H9 (cell line): Measurements from ENCODE around the gene GPRC5A. TPM values are rescaled to one million over a fixed set of nuclear protein-coding genes. Genes with fewer than 3 reads are reported as not detected.

Experiments
- DNase-seq: peaks from one replicate; pipeline ENCODE4 v3.0.0-alpha.2; 2017
- H2AFZ ChIP-seq: one replicate; pipeline ENCODE4 v1.6.1; 2013; ENCODE audit warnings: mild to moderate bottlenecking, low read length, control low read depth, moderate library complexity
- H2AK5ac ChIP-seq: 2 replicates; pipeline ENCODE4 v1.6.1; 2013; ENCODE audit warnings: low read length, control low read depth, mixed read lengths; ENCODE audit not compliant: insufficient read length
- H2BK120ac ChIP-seq: one replicate; pipeline ENCODE4 v1.6.1; 2013; ENCODE audit warnings: low read depth, mild to moderate bottlenecking, low read length, control low read depth, inconsistent platforms; ENCODE audit not compliant: poor library complexity, severe bottlenecking
- H2BK12ac ChIP-seq: 2 replicates; pipeline ENCODE4 v1.6.1; 2013; ENCODE audit warnings: low read length, control low read depth, mixed read lengths, low read depth; ENCODE audit not compliant: insufficient read length
- H2BK15ac ChIP-seq: 2 replicates; pipeline ENCODE4 v1.6.1; 2013; ENCODE audit warnings: low read depth, low read length, control low read depth
- H2BK20ac ChIP-seq: one replicate; pipeline ENCODE4 v1.6.1; 2013; ENCODE audit warnings: low read depth, mild to moderate bottlenecking, low read length, control low read depth, inconsistent platforms; ENCODE audit not compliant: poor library complexity, severe bottlenecking
- H2BK5ac ChIP-seq: 2 replicates; pipeline ENCODE4 v1.6.1; 2013; ENCODE audit warnings: low read length, control low read depth, mixed read lengths; ENCODE audit not compliant: insufficient read length
- H3K14ac ChIP-seq: 2 replicates; pipeline ENCODE4 v1.6.1; 2013; ENCODE audit warnings: low read length, control low read depth; ENCODE audit not compliant: insufficient read depth
- H3K18ac ChIP-seq: 2 replicates; pipeline ENCODE4 v1.6.1; 2013; ENCODE audit warnings: low read depth, mild to moderate bottlenecking, mixed read lengths, low read length, control low read depth; ENCODE audit not compliant: insufficient read length
- H3K23ac ChIP-seq: 2 replicates; pipeline ENCODE4 v1.6.1; 2013; ENCODE audit warnings: low read length, control low read depth, mixed read lengths, low read depth; ENCODE audit not compliant: insufficient read length
- H3K23me2 ChIP-seq: 2 replicates; pipeline ENCODE4 v1.6.1; 2013; ENCODE audit warnings: low read depth, mild to moderate bottlenecking, mixed read lengths, low read length, control low read depth; ENCODE audit not compliant: insufficient read length, poor library complexity, severe bottlenecking
- H3K27ac ChIP-seq: 2 replicates; pipeline ENCODE4 v1.5.1; 2013; ENCODE audit warnings: low read length, control low read depth, mixed read lengths, low read depth; ENCODE audit not compliant: insufficient read length
- H3K27me3 ChIP-seq: 2 replicates; pipeline ENCODE4 v1.6.1; 2013; ENCODE audit warnings: low read length, control low read depth, inconsistent platforms; ENCODE audit not compliant: insufficient read depth
- H3K4ac ChIP-seq: 2 replicates; pipeline ENCODE4 v1.6.1; 2013; ENCODE audit warnings: low read depth, mild to moderate bottlenecking, control low read depth, inconsistent platforms, low read length, moderate library complexity
- H3K4me1 ChIP-seq: 2 replicates; pipeline ENCODE4 v1.6.1; 2013; ENCODE audit warnings: low read length, control low read depth, inconsistent platforms; ENCODE audit not compliant: insufficient read depth
- H3K4me2 ChIP-seq: 2 replicates; pipeline ENCODE4 v1.6.1; 2013; ENCODE audit warnings: low read length, control low read depth, mixed read lengths; ENCODE audit not compliant: insufficient read length, insufficient read depth
- H3K56ac ChIP-seq: 2 replicates; pipeline ENCODE4 v1.6.1; 2013; ENCODE audit warnings: low read depth, mild to moderate bottlenecking, mixed read lengths, low read length, control low read depth; ENCODE audit not compliant: insufficient read length
- H3K79me1 ChIP-seq: 2 replicates; pipeline ENCODE4 v1.6.1; 2013; ENCODE audit warnings: low read depth, mild to moderate bottlenecking, moderate library complexity, low read length, control low read depth, inconsistent platforms; ENCODE audit not compliant: insufficient read depth, poor library complexity, severe bottlenecking
- H3K79me2 ChIP-seq: 2 replicates; pipeline ENCODE4 v1.6.1; 2013; ENCODE audit warnings: low read length, control low read depth, inconsistent platforms; ENCODE audit not compliant: insufficient read depth
- H3K9ac ChIP-seq: 2 replicates; pipeline ENCODE4 v1.6.1; 2013; ENCODE audit warnings: low read length, control low read depth, mixed read lengths; ENCODE audit not compliant: insufficient read length; ENCODE audit errors: extremely low read depth
- H3K9me3 ChIP-seq: one replicate; pipeline ENCODE4 v1.6.1; 2013; ENCODE audit warnings: low read depth, low read length, inconsistent platforms; ENCODE audit not compliant: control insufficient read depth
- H3T11ph ChIP-seq: one replicate; pipeline ENCODE4 v1.6.1; 2013; ENCODE audit warnings: mild to moderate bottlenecking, low read length, control low read depth, inconsistent platforms
- H4K20me1 ChIP-seq: one replicate; pipeline ENCODE4 v1.6.1; 2013; ENCODE audit not compliant: control insufficient read depth, insufficient read length, insufficient read depth
- H4K5ac ChIP-seq: 2 replicates; pipeline ENCODE4 v1.6.1; 2013; ENCODE audit warnings: low read depth, mild to moderate bottlenecking, mixed read lengths, low read length, control low read depth; ENCODE audit not compliant: insufficient read length
- H4K8ac ChIP-seq: replicated peaks from 2 replicates; pipeline ENCODE4 v1.6.1; 2013; ENCODE audit warnings: low read length, control low read depth, mixed read lengths, low read depth; ENCODE audit not compliant: insufficient read length
- H4K91ac ChIP-seq: 2 replicates; pipeline ENCODE4 v1.6.1; 2013; ENCODE audit warnings: low read depth, mild to moderate bottlenecking, moderate library complexity, mixed read lengths, low read length, control low read depth; ENCODE audit not compliant: insufficient read length
- H3K27ac Mint-ChIP-seq, 3 experiments: 2 replicates in 2 of 3; 3 replicates in 1 of 3; pipeline ENCODE4 v1.8.0; 2020 to 2021; ENCODE audit warnings: mixed read lengths in 3 of 3, mild to moderate bottlenecking in 1 of 3, moderate library complexity in 1 of 3
- H3K27me3 Mint-ChIP-seq: 2 replicates; pipeline ENCODE4 v1.8.0; 2021; ENCODE audit warnings: low read depth, mild to moderate bottlenecking, moderate library complexity, mixed read lengths
- H3K36me3 Mint-ChIP-seq, 3 experiments: 2 replicates in 2 of 3; 3 replicates in 1 of 3; pipeline ENCODE4 v1.8.0; 2020 to 2021; ENCODE audit warnings: low read depth in 3 of 3, mixed read lengths in 3 of 3; ENCODE audit not compliant: insufficient read depth in 1 of 3
- H3K4me1 Mint-ChIP-seq, 2 experiments: 2 replicates each; pipeline ENCODE4 v1.8.0; 2020; ENCODE audit warnings: mixed read lengths in 2 of 2
- H3K4me3 Mint-ChIP-seq, 2 experiments: 2 replicates in 1 of 2; 3 replicates in 1 of 2; pipeline ENCODE4 v1.8.0; 2020 to 2021; ENCODE audit warnings: mild to moderate bottlenecking in 2 of 2, mixed read lengths in 2 of 2, moderate library complexity in 1 of 2
- H3K9me3 Mint-ChIP-seq, 2 experiments: 2 replicates in 1 of 2; 3 replicates in 1 of 2; pipeline ENCODE4 v1.8.0; 2020; ENCODE audit warnings: mild to moderate bottlenecking in 2 of 2, mixed read lengths in 2 of 2, moderate library complexity in 1 of 2
- CTCF ChIP-seq: fragments of 200-600 bp; sonication (generic); conservative IDR thresholded peaks from 3 replicates; pipeline ENCODE4 v1.8.0; 2021; ENCODE audit warnings: antibody characterized with exemption, mild to moderate bottlenecking
- WGBS: extraction: QIAGEN DNeasy Blood & Tissue Kit; methylation state at CpG from one replicate; pipeline ENCODE4 v1.1.7; 2013; ENCODE audit warnings: missing lambda C conversion rate, low lambda C conversion rate, mixed read lengths; ENCODE audit not compliant: insufficient read length; ENCODE audit errors: extremely low coverage; 5-methylcytosine and 5-hydroxymethylcytosine counted together
- total RNA-seq: library from RNA; stranded (reverse); gene quantifications from 2 replicates; pipeline ENCODE4 v1.2.1, GENCODE V29; 2021

GPRC5A gene
- total RNA-seq, 1 experiment from 2014 or later: 0.09 TPM

DNA sequence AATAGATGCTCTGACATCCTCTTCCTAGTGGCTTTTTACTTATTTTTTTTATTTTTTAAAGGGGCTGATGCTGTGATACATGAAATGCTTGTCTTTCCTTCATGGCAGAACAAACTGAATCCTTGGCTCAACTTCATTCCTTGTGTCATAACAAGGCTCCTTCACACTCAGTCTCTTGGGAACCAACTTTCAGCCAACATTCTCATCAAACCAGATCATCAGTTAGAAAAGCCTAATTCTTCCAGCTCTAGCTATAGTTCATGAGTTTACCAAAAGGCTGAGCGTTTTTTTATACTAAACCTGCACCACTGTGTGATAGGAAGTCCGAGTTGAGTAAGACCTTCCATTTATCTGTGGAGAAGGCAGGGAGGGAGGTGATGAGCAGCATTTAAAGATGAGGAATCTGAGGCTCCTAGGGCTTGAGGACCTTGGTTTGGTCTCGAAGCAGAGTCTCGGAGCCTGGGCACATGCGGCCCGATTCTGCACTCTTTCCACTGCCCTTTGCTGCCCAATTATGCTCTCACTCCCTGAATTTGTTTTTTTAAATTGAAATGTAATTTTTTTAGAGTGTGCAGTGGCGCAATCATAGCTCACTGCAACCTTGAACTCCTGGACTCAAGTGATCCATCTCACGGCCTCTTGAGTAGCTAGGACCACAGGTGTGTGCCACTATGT is 52.4 kb downstream of the GPRC5A start:
- DNase-seq: no peak
- H3T11ph ChIP-seq: no peak overlapping the region
- H3K18ac ChIP-seq: no peak overlapping the region
- no peak overlapping the region for H2AFZ ChIP-seq
- Mint-ChIP-seq H3K27ac (no peak overlapping the region), H3K4me1 (no peaks in the 10 kb centered on the region), H3K36me3 (no peaks in the 10 kb centered on the region), H3K9me3 (no peaks in the 10 kb centered on the region), H3K27me3 (peaks cover 2% of the 10 kb centered on the region; the same call in 1 of the 2 replicates), H3K4me3 (no peak overlapping the region)
- H2BK120ac ChIP-seq: no peak overlapping the region
- no peak overlapping the region for H4K5ac ChIP-seq
- H3K79me2 ChIP-seq: no peaks in the 10 kb centered on the region
- H3K4ac ChIP-seq: no peak overlapping the region
- no peak for TF ChIP-seq CTCF
- WGBS: no CpG with 5 or more reads among the region's 8 CpGs
- H3K27me3 ChIP-seq: no peaks in the 10 kb centered on the region
- H3K4me2 ChIP-seq: no peak overlapping the region
- no peaks in the 10 kb centered on the region for H3K4me1 ChIP-seq
- H4K20me1 ChIP-seq: no peaks in the 10 kb centered on the region
- H2BK15ac ChIP-seq: no peak overlapping the region
- no peaks in the 10 kb centered on the region for H3K79me1 ChIP-seq
- no peak overlapping the region for H3K27ac ChIP-seq
- no peaks in the 10 kb centered on the region for H3K9me3 ChIP-seq
- no peak overlapping the region for H2BK20ac ChIP-seq
- H2BK12ac ChIP-seq: no peak overlapping the region
- H2AK5ac ChIP-seq: no peak overlapping the region
- H4K8ac ChIP-seq: no peak overlapping the region
- H2BK5ac ChIP-seq: no peak overlapping the region
- H3K14ac ChIP-seq: no peak overlapping the region
- H4K91ac ChIP-seq: no peak overlapping the region
- no peak overlapping the region for H3K23ac ChIP-seq
- H3K56ac ChIP-seq: no peak overlapping the region
- H3K23me2 ChIP-seq: no peaks in the 10 kb centered on the region
- H3K9ac ChIP-seq: no peak overlapping the region
